WTC11 (cell line): ENCODE measurements around the gene LMF1.

Experiments used
- ATF1 ChIP-seq: sonication (generic); formaldehyde crosslinking; IDR thresholded peaks from 2 replicates; pipeline ENCODE4 v1.8.1; 2023; ENCODE audit warnings: mild to moderate bottlenecking, moderate library complexity, missing genetic modification reagents
- CREM ChIP-seq: sonication (generic); formaldehyde crosslinking; IDR thresholded peaks from 2 replicates; pipeline ENCODE4 v1.8.1; 2022; ENCODE audit warnings: mild to moderate bottlenecking, missing genetic modification reagents, moderate library complexity
- ESRRA ChIP-seq: sonication (generic); formaldehyde crosslinking; IDR thresholded peaks from 2 replicates; pipeline ENCODE4 v1.8.1; 2022; ENCODE audit warnings: mild to moderate bottlenecking, missing genetic modification reagents, borderline replicate concordance
- NFE2L1 ChIP-seq: sonication (generic); formaldehyde crosslinking; IDR thresholded peaks from 2 replicates; pipeline ENCODE4 v1.8.1; 2023; ENCODE audit warnings: missing genetic modification reagents
- NR3C1 ChIP-seq: sonication (generic); formaldehyde crosslinking; conservative IDR thresholded peaks from 2 replicates; pipeline ENCODE4 v1.8.1; 2023; ENCODE audit warnings: low read depth, mild to moderate bottlenecking, missing genetic modification reagents
- SP1 ChIP-seq: sonication (generic); formaldehyde crosslinking; conservative IDR thresholded peaks from 2 replicates; pipeline ENCODE4 v1.8.1; 2022; ENCODE audit warnings: missing genetic modification reagents
- ZNF263 ChIP-seq: sonication (generic); formaldehyde crosslinking; IDR thresholded peaks from 2 replicates; pipeline ENCODE4 v1.8.1; 2022; ENCODE audit warnings: low read depth, mild to moderate bottlenecking, moderate library complexity, missing genetic modification reagents
- TF ChIP-seq, protein P1 (sequence below): sonication (generic); formaldehyde crosslinking; IDR thresholded peaks from 2 replicates; pipeline ENCODE4 v1.8.1; 2023; ENCODE audit warnings: mild to moderate bottlenecking, missing genetic modification reagents
- TF ChIP-seq, protein P2 (sequence below): sonication (generic); formaldehyde crosslinking; IDR thresholded peaks from 2 replicates; pipeline ENCODE4 v1.8.1; 2023; ENCODE audit warnings: mild to moderate bottlenecking, missing genetic modification reagents
- TF ChIP-seq, protein P3 (sequence below): fragments of 200-600 bp; IDR thresholded peaks from 2 replicates; pipeline ENCODE4 v1.8.0; 2022; ENCODE audit warnings: antibody characterized with exemption
- TF ChIP-seq, protein P4 (sequence below): sonication (generic); formaldehyde crosslinking; IDR thresholded peaks from 2 replicates; pipeline ENCODE4 v1.8.1; 2023; ENCODE audit warnings: mild to moderate bottlenecking, missing genetic modification reagents, moderate library complexity
- TF ChIP-seq, protein P5 (sequence below): sonication (generic); formaldehyde crosslinking; IDR thresholded peaks from 2 replicates; pipeline ENCODE4 v1.8.0; 2022; ENCODE audit warnings: mild to moderate bottlenecking, missing genetic modification reagents

DNA sequence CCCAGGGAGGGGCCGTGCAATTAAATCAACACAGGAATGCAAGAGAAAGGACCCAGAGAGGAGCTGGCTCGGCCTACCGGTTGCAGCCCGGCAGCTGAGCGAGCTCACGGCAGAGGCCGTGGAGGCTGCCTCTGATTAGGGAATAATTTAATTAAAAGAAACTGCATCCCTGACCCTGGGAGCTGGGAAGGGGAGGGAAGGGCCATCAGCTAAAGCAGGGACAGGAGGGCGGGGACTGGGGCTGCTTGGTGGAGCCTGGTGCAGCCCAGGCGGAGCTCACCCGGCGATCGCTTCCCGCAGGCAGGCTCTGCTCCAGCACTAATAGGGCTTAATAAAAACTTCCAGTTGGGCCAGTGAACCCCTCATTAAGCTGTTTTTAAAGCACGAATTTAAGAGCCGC is 43.4 kb downstream of the LMF1 start:
- no peak for TF ChIP-seq SP1 (CRISPR knock-in tag)
- TF ChIP-seq, protein P1, sequence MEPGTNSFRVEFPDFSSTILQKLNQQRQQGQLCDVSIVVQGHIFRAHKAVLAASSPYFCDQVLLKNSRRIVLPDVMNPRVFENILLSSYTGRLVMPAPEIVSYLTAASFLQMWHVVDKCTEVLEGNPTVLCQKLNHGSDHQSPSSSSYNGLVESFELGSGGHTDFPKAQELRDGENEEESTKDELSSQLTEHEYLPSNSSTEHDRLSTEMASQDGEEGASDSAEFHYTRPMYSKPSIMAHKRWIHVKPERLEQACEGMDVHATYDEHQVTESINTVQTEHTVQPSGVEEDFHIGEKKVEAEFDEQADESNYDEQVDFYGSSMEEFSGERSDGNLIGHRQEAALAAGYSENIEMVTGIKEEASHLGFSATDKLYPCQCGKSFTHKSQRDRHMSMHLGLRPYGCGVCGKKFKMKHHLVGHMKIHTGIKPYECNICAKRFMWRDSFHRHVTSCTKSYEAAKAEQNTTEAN (CRISPR knock-in tag), result no peak
- TF ChIP-seq, protein P2, sequence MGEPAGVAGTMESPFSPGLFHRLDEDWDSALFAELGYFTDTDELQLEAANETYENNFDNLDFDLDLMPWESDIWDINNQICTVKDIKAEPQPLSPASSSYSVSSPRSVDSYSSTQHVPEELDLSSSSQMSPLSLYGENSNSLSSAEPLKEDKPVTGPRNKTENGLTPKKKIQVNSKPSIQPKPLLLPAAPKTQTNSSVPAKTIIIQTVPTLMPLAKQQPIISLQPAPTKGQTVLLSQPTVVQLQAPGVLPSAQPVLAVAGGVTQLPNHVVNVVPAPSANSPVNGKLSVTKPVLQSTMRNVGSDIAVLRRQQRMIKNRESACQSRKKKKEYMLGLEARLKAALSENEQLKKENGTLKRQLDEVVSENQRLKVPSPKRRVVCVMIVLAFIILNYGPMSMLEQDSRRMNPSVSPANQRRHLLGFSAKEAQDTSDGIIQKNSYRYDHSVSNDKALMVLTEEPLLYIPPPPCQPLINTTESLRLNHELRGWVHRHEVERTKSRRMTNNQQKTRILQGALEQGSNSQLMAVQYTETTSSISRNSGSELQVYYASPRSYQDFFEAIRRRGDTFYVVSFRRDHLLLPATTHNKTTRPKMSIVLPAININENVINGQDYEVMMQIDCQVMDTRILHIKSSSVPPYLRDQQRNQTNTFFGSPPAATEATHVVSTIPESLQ (CRISPR knock-in tag), result no peak
- no peak for TF ChIP-seq CREM (CRISPR knock-in tag)
- TF ChIP-seq, protein P3, sequence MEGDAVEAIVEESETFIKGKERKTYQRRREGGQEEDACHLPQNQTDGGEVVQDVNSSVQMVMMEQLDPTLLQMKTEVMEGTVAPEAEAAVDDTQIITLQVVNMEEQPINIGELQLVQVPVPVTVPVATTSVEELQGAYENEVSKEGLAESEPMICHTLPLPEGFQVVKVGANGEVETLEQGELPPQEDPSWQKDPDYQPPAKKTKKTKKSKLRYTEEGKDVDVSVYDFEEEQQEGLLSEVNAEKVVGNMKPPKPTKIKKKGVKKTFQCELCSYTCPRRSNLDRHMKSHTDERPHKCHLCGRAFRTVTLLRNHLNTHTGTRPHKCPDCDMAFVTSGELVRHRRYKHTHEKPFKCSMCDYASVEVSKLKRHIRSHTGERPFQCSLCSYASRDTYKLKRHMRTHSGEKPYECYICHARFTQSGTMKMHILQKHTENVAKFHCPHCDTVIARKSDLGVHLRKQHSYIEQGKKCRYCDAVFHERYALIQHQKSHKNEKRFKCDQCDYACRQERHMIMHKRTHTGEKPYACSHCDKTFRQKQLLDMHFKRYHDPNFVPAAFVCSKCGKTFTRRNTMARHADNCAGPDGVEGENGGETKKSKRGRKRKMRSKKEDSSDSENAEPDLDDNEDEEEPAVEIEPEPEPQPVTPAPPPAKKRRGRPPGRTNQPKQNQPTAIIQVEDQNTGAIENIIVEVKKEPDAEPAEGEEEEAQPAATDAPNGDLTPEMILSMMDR, result no peak
- TF ChIP-seq NFE2L1 (CRISPR knock-in tag), result no peak
- no peak for TF ChIP-seq NR3C1 (CRISPR knock-in tag)
- TF ChIP-seq, protein P4, sequence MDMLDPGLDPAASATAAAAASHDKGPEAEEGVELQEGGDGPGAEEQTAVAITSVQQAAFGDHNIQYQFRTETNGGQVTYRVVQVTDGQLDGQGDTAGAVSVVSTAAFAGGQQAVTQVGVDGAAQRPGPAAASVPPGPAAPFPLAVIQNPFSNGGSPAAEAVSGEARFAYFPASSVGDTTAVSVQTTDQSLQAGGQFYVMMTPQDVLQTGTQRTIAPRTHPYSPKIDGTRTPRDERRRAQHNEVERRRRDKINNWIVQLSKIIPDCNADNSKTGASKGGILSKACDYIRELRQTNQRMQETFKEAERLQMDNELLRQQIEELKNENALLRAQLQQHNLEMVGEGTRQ, result no peak
- no peak for TF ChIP-seq ESRRA (CRISPR knock-in tag)
- TF ChIP-seq ATF1 (CRISPR knock-in tag), result no peak
- TF ChIP-seq, protein P5, sequence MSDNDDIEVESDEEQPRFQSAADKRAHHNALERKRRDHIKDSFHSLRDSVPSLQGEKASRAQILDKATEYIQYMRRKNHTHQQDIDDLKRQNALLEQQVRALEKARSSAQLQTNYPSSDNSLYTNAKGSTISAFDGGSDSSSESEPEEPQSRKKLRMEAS (CRISPR knock-in tag), result no peak
- no peak for TF ChIP-seq ZNF263 (CRISPR knock-in tag)
